ENCODE measurements around the gene PNMA1.

- TF ChIP-seq GATA2 (IDR thresholded peaks at IDR 0.05; ENCODE audit: low read depth, low read length) (no peak), GATA3 (IDR thresholded peaks at IDR 0.05; ENCODE audit: low read depth, low read length) (no peak)
These were observed 24.5 kb upstream of the PNMA1 start for GRCh38 chr14:73738518-73739173.
